GM18519 (cell line): ENCODE measurements around the gene FITM1.

ENCODE experiments used
- ATAC-seq: cut with Tn5 transposase; IDR thresholded peaks from one replicate; pipeline ENCODE4 v1.9.1; 2021; ENCODE audit warnings: mild to moderate bottlenecking, moderate library complexity; ENCODE audit not compliant: unreplicated experiment, low FRiP score

Gene FITM1

GRCh38 chr14:24116128-24116814, 14.2 kb upstream of the FITM1 start:
- ATAC-seq = no peak

DNA sequence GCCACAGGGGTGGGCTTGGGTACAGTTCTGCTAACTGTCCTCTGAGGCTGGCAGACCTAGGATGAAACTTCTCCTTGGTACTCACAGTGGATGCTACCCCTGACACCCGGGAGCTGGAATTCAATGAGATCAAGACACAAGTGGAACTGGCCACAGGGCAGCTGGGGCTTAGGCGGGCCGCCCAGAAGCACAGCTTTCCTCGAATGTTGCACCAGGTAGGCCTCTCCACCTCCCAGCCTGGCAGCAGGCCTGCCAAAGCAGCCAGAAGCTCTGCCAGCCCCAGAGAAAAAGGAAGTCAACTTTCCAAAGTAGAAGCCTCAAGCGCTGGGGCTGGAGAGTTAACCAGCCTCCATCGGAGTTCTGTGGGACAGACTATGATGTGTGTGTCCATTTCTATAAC, 13.3 kb upstream of the FITM1 start:
- no peak for ATAC-seq

GRCh38 chr14:24119691-24120090, 10.8 kb upstream of the FITM1 start:
- ATAC-seq = no peak

- ATAC-seq = no peak
Observed at GRCh38 chr14:24121210-24121609, 9.2 kb upstream of the FITM1 start.

GRCh38 chr14:24122416-24122815, 8.0 kb upstream of the FITM1 start:
- no peak for ATAC-seq

GRCh38 chr14:24122898-24123297, 7.6 kb upstream of the FITM1 start:
- no peak for ATAC-seq

DNA sequence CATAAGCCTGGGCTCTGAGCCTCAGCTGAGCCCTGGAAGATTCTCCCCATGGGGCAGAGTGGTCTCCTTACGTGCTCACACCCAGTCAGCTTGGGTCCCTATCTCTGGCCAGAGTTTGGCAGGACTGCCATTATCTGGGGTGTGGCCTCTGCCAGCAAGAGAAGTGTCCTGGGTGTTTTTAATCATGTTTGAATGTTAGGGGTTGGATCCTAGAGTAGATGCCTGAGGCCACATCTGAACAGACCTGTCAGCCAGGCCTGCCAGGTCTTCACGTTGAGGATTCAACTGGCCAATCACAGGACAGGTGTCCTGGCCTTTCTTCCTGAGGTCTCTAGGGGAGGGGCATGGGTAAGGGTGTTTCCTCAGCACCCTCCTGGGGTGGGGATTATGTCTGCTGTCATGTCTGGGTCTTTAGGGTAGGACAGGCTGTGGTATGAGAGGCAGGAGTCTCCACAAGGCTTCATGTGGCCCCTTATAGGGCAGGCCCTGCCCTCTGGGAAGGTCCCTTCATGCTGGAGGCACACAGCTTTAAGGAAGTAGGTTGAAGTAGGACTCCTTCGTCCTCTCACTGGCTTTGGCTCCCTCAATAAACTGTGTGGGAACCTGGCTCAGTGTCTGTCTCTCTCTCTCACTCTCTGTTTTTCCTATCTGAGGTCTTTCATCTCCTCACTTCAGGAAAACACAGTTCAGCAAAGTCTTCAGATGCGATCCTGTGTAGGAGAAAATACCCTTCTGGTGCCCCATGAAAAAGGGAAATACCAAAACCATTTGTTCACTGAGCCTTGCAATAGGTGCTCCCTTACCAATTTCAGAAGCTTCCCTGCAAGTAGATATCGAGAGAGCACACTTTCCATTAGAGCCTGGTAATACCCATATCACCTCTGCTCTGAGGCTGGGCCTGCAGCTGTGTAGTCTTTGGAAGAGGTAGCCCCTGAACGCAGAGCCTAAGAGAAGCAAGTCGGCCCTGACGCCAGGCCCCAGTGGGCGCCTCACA, 6.7 kb upstream of the FITM1 start:
- ATAC-seq = no peak

- no peak for ATAC-seq
Observed at GRCh38 chr14:24126939-24127338, 3.5 kb upstream of the FITM1 start.

GRCh38 chr14:24127673-24128072, 2.8 kb upstream of the FITM1 start:
- no peak for ATAC-seq

DNA sequence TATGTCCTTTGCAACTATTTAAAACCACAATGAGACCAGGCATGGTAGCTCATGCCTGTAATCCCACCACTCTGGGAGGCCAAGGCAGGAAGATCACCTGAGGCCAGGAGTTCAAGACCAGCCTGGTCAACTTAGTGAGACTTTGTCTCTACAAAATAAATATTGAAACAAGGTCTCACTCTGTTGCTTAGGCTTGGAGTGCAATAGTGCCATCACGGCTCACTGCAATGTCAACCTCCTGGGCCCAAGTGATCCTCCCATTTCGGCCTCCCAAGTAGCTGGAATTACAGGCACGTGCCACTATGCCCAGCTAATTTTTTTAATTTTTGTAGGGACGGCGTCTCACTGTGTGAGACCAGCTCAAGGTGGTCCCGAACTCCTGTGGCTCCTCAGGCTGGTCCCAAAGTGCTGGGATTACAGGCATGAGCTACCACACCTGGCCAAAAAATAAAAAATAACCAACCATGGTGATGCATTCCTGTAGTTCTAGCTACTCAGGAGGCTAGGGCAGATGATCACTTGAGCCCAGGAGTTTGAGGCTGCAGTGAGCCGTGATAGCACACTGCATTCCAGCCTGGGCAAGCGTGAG, 955 bp upstream of the FITM1 start:
- ATAC-seq = no peak

GRCh38 chr14:24130717-24131548, 474 bp downstream of the FITM1 start:
- ATAC-seq = no peak

- ATAC-seq = no peak
Observed at GRCh38 chr14:24131549-24131966, 1.1 kb downstream of the FITM1 start.

GRCh38 chr14:24132061-24132685, 1.7 kb downstream of the FITM1 start:
- ATAC-seq = no peak

GRCh38 chr14:24132976-24133375, 2.5 kb downstream of the FITM1 start:
- no peak for ATAC-seq

DNA sequence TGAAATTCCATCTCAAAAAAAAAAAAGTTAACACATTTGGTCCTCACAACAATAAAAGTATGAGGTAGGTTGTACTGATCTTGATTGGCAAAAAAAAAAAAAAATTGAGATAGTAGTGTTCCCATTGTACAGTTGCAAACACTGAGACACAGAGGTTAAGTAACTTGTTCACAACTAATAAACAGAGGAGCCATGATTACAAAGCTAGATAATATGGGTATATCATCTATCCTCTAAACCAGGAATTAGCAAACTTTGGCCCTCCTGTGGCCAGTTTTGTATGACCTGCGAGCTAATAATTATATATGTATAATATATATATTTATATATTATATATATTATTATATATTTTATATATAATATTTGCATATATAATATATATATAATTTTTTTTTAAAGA, 3.3 kb downstream of the FITM1 start:
- no peak for ATAC-seq

DNA sequence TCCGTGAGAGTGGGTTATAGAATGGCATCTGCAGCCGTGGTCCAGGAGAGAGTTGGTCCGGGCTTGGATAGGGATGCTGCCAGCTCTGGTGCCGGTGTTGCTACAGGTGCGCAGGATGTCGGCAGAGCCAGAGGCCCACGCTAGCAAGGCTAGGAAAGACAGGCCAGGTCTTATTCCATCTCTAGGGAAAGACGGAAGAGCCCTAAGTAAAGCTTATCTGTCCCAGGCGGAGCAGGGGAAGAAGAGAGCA, 5.0 kb downstream of the FITM1 start:
- peak; percentile 6 for ATAC-seq

- ATAC-seq = peak; percentile 64
Observed at GRCh38 chr14:24135834-24136683, 5.6 kb downstream of the FITM1 start, which contains the start of gene PSME1. PSME1 (plus strand) TSS chr14:24136194; CDS start chr14:24136263, 69 bp downstream.

DNA sequence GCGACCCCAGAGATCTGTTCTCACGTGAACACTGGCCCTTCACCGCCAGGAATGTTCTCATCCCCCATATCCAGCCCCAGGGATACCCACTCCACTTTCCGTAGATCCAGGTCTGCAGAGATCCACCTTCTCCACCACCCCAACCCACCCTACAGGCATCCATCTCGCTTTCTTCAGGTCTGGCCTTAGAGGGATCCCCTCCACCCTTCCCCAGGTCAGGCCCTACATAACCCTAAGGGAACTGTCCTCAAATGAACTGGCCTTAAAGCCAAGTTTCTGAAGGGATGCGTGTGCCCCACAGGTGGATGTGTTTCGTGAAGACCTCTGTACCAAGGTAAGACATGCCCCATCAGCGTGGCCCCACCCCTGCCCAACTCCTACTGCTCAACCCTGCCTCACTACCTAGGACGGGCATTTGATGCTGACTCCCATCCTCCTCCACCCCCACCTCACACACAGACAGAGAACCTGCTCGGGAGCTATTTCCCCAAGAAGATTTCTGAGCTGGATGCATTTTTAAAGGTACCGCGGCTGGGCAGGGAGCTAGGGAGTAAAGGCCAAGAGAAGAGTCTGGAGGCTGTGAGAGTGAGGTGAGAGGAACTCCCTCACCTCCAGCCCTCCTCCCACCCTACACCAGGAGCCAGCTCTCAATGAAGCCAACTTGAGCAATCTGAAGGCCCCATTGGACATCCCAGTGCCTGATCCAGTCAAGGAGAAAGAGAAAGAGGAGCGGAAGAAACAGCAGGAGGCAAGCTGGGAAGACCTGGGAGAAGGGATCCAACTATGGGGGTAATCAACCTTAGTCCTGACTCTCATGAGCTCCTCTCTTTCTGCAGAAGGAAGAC, 6.4 kb downstream of the FITM1 start:
- ATAC-seq = no peak
